T-helper 17 cell (primary cell): ENCODE data around the gene HAUS3. TPM values are rescaled to one million over a fixed set of nuclear protein-coding genes. Genes with fewer than 3 reads are reported as not detected.

Experiments
- ATAC-seq: fragments of 150-1000 bp; cut with Tn5 transposase; 2 replicates; pipeline ENCODE4 v1.10.0; 2021; ENCODE audit warnings: mild to moderate bottlenecking, moderate library complexity
- DNase-seq, 3 donors: peaks; one replicate each; pipeline versions ENCODE4 v3.0.0 to v3.0.0-alpha.2; 2020 to 2021
- H3K9me3 ChIP-seq: one replicate; pipeline ENCODE4 v1.7.0; 2013; ENCODE audit warnings: low read length, mild to moderate bottlenecking; ENCODE audit not compliant: control insufficient read depth, poor library complexity, severe bottlenecking
- H3K27ac Mint-ChIP-seq: one replicate; pipeline ENCODE4 v1.8.0; 2022; ENCODE audit warnings: mild to moderate bottlenecking, moderate library complexity, mixed read lengths
- H3K27me3 Mint-ChIP-seq: one replicate; pipeline ENCODE4 v1.8.0; 2022; ENCODE audit warnings: mixed read lengths
- H3K36me3 Mint-ChIP-seq: one replicate; pipeline ENCODE4 v1.8.0; 2022; ENCODE audit warnings: low read depth, mixed read lengths
- H3K4me1 Mint-ChIP-seq: one replicate; pipeline ENCODE4 v1.8.0; 2022; ENCODE audit warnings: mild to moderate bottlenecking, mixed read lengths
- H3K4me3 Mint-ChIP-seq: one replicate; pipeline ENCODE4 v1.8.0; 2022; ENCODE audit warnings: mild to moderate bottlenecking, moderate library complexity, mixed read lengths
- total RNA-seq, 4 donors: library from RNA in 2 of 4; stranded (reverse) in 2 of 4; gene quantifications; one replicate each; pipeline ENCODE4 v1.2.3 and lab custom pipeline; 2022 to 2026

The HAUS3 gene
- total RNA-seq, 2 donors from 2014 or later = 78.5 to 94.5 TPM

- DNase-seq (peak in 1 of 3 donors; percentile 3), ATAC-seq (no peak)
- no peaks in the 10 kb centered on the region for H3K9me3 ChIP-seq
- H3K36me3 Mint-ChIP-seq = no peaks in the 10 kb centered on the region
- H3K4me1 Mint-ChIP-seq = peaks cover 16% of the 10 kb centered on the region
- peak overlapping the region; percentile 14 for H3K27ac Mint-ChIP-seq
- H3K27me3 Mint-ChIP-seq = no peaks in the 10 kb centered on the region
- no peak overlapping the region for H3K4me3 Mint-ChIP-seq
Measured at GRCh38 chr4:2256781-2257191, 14.9 kb upstream of the HAUS3 start.

DNA sequence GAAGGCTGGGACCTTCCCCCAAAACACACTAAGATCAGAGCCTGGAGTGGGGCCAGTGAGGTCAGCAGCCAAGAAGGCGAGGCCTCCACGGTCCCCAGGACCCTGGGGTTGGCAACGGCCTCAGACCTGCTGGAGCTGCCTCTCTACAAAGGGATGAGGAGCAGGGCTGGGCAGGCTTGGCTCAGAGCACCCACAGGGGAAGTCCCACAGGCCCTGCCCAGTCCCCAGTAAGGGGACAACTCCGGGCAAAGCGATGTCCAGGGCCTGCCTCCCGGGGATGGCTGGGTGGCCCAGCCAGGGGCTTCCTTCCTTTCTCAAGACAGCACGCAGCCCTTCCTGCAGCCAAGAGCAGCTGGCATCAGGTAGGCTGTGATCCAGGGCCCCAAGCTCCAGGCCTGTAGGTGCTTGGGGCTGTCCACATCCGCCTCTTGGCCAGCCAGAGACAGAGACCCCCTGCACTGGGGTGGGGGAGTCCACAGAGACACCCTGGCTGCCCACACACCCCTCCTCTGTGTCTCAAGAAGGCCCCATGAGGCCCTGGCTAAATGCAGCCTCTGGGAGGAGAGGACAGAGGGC lies 14.3 kb upstream of the HAUS3 start:
- Mint-ChIP-seq H3K36me3 (no peaks in the 10 kb centered on the region), H3K27ac (peak overlapping the region; percentile 14), H3K4me3 (no peak overlapping the region), H3K27me3 (no peaks in the 10 kb centered on the region), H3K4me1 (peaks cover 16% of the 10 kb centered on the region)
- no peaks in the 10 kb centered on the region for H3K9me3 ChIP-seq
- no peak for ATAC-seq
- DNase-seq = peak in 1 of 3 donors; percentile 3

GRCh38 chr4:2255501-2256155 lies 13.7 kb upstream of the HAUS3 start:
- no peak overlapping the region for H3K4me3 Mint-ChIP-seq

DNA sequence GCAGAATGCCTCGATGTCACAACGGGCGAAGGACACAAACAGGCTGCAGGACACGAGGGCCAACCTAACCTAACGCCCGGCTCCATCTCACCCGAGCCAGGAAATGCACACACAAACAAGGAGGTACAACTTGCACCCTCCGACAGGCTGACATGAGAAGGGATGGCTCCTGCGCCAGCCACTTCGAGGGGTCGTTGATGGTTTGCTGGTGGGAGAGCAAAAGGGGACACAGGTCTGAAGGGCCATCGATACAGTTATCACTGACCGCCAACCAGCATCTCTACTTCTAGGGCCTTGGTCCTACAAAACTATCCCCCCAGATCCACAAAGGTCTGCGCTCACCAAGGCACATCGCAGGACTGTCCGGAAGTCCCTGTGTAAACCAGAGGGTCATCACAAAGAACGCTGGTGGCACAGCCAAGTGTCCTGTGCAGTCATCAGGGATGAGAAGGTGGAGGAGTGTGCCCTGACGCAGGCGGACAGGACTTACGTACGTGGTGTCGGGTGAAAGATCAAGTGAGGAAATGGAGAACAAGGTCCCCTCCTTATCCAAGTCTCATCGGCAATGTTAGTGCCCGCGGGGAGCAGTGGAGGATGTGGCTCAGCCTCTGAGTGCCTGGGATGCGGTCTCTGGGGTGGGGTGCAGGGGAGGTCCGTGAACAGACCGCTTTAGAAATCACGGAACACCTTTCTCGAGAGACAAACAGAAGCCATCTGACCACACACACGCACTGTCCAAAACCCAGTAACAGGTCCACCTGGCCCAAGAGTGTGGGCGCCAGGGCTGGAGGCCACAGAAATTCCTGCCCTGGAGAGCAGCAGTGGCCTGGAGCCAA lies 13.0 kb upstream of the HAUS3 start:
- no peaks in the 10 kb centered on the region for H3K9me3 ChIP-seq
- no peak overlapping the region for H3K27ac Mint-ChIP-seq
- H3K36me3 Mint-ChIP-seq = no peaks in the 10 kb centered on the region
- no peak for DNase-seq
- H3K4me3 Mint-ChIP-seq = no peak overlapping the region
- no peak for ATAC-seq
- no peaks in the 10 kb centered on the region for H3K27me3 Mint-ChIP-seq
- H3K4me1 Mint-ChIP-seq = peaks cover 16% of the 10 kb centered on the region

More at GRCh38 chr4:2255501-2256155, 13.7 kb upstream of the HAUS3 start:
- Mint-ChIP-seq H3K27ac (no peak overlapping the region), H3K36me3 (no peaks in the 10 kb centered on the region), H3K4me1 (peaks cover 16% of the 10 kb centered on the region), H3K27me3 (no peaks in the 10 kb centered on the region)
- ATAC-seq (no peak), DNase-seq (peak in 1 of 3 donors; percentile 4)
- H3K9me3 ChIP-seq = no peaks in the 10 kb centered on the region

GRCh38 chr4:2253160-2254084 lies 11.5 kb upstream of the HAUS3 start:
- Mint-ChIP-seq H3K36me3 (no peaks in the 10 kb centered on the region), H3K4me1 (peaks cover 19% of the 10 kb centered on the region), H3K4me3 (peak overlapping the region; percentile 7), H3K27ac (peak overlapping the region; percentile 47), H3K27me3 (no peaks in the 10 kb centered on the region)
- H3K9me3 ChIP-seq = no peaks in the 10 kb centered on the region
- no peak for ATAC-seq
- peak in 1 of 3 donors; percentile 2 for DNase-seq

GRCh38 chr4:2252530-2253091 lies 10.7 kb upstream of the HAUS3 start:
- no peaks in the 10 kb centered on the region for H3K9me3 ChIP-seq
- Mint-ChIP-seq H3K4me1 (peaks cover 19% of the 10 kb centered on the region), H3K27me3 (no peaks in the 10 kb centered on the region), H3K4me3 (peak overlapping the region; percentile 7), H3K27ac (no peak overlapping the region), H3K36me3 (no peaks in the 10 kb centered on the region)
- DNase-seq = no peak
- ATAC-seq = no peak

DNA sequence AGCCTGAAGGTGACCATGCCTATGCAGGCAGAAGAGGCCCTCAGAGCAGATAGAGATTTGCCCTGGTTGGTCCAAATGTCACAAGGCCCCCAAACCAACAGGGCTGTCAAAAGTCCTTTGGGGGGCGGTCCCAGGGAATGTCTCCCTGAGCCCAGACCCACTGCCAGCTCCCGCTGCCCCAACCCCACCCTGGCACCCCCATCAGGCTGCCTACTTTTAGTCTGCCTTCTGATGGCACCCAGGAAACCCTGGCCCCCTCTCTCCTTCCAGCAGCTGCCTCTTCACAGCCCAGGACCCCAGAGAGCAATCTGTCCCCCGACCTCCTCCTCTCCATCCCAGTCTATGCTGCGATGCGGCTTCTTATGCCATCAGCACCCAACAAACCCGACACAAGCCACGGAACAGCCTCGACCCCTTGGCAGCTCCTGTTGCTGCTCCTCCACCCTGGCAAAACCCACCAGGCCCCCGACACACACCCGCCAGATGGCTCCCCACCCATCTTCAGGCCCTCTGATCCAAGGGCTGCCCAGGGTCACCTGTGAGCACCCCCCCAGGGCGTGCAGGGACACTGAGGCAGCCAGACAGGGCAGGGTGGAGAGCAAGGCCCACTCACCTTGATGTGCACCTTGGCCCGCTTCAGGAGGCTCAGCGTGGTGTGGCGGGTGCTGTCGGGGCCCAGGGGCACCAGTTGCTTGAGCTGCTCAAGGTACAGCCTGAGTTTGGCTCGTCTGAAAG lies 10.0 kb upstream of the HAUS3 start:
- DNase-seq = peak in 1 of 3 donors; percentile 7
- peaks cover 17% of the 10 kb centered on the region for H3K4me1 Mint-ChIP-seq
- peak overlapping the region; percentile 11 for H3K27ac Mint-ChIP-seq
- H3K36me3 Mint-ChIP-seq = no peaks in the 10 kb centered on the region
- no peak overlapping the region for H3K4me3 Mint-ChIP-seq
- H3K27me3 Mint-ChIP-seq = no peaks in the 10 kb centered on the region
- no peak for ATAC-seq
- no peaks in the 10 kb centered on the region for H3K9me3 ChIP-seq

- peak in 1 of 3 donors; percentile 3 for DNase-seq
- ATAC-seq = no peak
- no peak overlapping the region for H3K4me3 Mint-ChIP-seq
- H3K36me3 Mint-ChIP-seq = no peaks in the 10 kb centered on the region
- H3K9me3 ChIP-seq = no peaks in the 10 kb centered on the region
- H3K4me1 Mint-ChIP-seq = peaks cover 14% of the 10 kb centered on the region
- no peaks in the 10 kb centered on the region for H3K27me3 Mint-ChIP-seq
- peak overlapping the region; percentile 11 for H3K27ac Mint-ChIP-seq
Measured at GRCh38 chr4:2251073-2251794, 9.3 kb upstream of the HAUS3 start.

DNA sequence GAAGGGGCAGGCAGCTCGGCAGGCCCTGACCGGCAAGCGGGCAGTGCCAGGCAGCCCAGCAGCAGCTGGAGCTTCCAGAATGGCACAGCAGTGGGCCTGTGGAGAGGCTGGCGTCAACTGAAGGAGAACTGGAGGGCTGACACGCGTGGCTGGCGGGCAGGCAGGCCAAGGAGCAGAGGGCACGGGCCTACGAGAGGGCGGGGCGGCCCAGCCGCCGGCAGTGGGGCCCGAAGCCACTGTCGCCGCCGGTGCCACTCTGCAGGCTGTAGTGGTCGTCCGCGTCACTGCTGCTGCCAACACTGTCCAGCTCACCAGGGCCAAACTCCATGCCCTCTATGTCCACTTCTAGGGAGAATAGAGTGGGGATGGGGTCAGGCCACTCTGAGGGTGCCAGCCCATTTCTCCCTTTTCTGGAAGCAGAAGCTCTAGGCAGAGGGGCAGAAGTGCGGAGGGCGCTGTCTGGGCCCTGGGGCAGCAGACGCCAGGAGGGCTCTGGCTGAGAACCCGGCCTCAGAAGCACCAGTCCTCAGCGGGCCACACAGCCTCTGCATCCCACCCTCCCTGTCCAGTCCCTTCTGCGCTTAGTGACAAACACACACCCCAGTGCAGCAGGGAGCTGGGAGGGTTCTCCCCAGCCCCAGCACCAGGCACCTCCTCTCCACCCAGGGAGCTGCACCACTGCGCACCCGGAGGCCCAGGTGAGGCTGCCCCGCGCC lies 8.6 kb upstream of the HAUS3 start:
- peak in 1 of 3 donors; percentile 3 for DNase-seq
- no peak overlapping the region for H3K27ac Mint-ChIP-seq
- no peak overlapping the region for H3K4me3 Mint-ChIP-seq

DNA sequence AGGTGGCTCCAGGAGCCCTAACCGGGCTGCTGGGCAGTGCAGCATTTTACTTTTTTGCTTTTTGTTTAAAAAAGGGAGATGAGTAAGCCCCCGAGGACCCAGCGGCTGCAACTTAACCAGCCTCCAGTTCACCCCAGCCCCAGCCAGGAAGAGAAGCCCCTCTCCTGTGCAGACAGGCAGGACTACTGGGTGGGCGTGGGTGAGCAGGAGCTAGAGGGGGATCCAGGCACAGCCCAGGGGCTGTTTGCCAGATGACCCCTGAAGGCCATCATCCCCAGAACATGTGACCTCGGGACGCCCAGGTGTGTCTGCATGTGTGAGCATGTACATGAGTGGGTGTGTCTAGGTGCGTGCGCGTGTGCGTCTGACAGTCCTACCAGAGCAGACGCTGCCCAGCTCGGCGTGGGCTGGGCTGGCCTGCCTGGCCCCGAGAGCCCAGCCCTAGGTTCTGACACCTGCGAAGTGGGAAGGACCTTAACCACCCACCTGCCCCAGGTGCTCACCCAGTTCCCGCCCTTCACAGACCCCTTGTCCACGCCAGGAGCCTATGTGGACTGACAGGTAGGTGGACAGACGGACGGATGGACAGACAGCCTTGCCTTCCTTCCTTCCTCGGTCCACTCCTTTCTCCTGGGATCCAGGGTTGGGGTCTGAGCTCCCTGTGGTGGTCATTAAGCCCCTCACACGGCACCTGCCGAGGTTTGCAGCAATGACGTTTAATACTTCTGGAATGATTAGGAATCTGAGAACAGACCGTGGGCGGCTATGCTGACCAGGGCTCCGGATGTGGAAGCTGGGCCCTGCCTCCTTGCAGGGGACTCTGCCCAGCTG lies 7.8 kb upstream of the HAUS3 start:
- Mint-ChIP-seq H3K4me1 (peaks cover 20% of the 10 kb centered on the region), H3K4me3 (no peak overlapping the region), H3K27ac (peak overlapping the region; percentile 89), H3K36me3 (no peaks in the 10 kb centered on the region), H3K27me3 (no peaks in the 10 kb centered on the region)
- DNase-seq = no peak
- no peaks in the 10 kb centered on the region for H3K9me3 ChIP-seq
- no peak for ATAC-seq

More for the DNA sequence above, 8.6 kb upstream of the HAUS3 start:
- no peaks in the 10 kb centered on the region for H3K27me3 Mint-ChIP-seq
- H3K4me1 Mint-ChIP-seq = peaks cover 15% of the 10 kb centered on the region
- no peaks in the 10 kb centered on the region for H3K9me3 ChIP-seq
- no peaks in the 10 kb centered on the region for H3K36me3 Mint-ChIP-seq
- ATAC-seq = no peak
